Measurements from ENCODE around the gene USP50. TPM values are rescaled to one million over a fixed set of nuclear protein-coding genes. Genes with fewer than 3 reads are reported as not detected.
"Not testable (repeated sequence)": the region's sequence is repeated elsewhere in the genome, so short reads cannot be mapped to it uniquely, and the experiment has no call there.

USP50 gene
- total and polyA plus RNA-seq, 9 donors, result 0.62 to 0.81 TPM; not detected in 7

DNA sequence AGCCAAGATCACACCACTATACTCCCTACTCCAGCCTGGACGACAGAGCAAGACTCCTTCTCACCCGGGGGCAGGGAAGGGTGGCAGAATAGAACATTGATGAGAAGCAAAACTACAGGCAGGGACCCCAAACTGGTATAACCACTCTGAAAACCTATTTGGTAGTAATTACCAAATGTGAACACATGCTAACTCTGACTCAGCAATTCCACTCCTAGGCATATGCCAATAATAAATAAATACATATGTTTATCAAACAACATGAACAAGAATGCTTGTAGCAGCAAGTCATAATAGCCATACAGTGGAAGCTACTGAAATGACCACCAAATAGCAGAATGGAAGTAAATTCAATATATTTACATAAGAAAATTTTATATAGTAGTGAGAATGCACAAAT lies 31.0 kb upstream of the USP50 start:
- H3K36me3 ChIP-seq, result no peaks in the 10 kb centered on the region
- intact Hi-C loops (cut with DNase I), result loop anchor here in 1 of 4 donors (10.0 kb wide), 1 partner anchor 83 kb away; no protein-coding TSS in a partner anchor

GRCh38 chr15:50576166-50576565 lies 29.7 kb upstream of the USP50 start:
- no peaks in the 10 kb centered on the region for H3K27me3 ChIP-seq
- intact Hi-C loops (cut with DNase I), result loop anchor here in 1 of 4 donors (10.0 kb wide), 1 partner anchor 81 kb away; no protein-coding TSS in a partner anchor
- no peak overlapping the region for H3K4me3 ChIP-seq
- 84 to 97% (median 91%) methylated on average over 1 of the region's 1 CpG for WGBS, 3 donors
- H3K4me1 ChIP-seq (ENCODE audit: insufficient read depth), result no peaks in the 10 kb centered on the region
- DNase-seq, result no peak
- no peak overlapping the region for H3K27ac ChIP-seq
- no peaks in the 10 kb centered on the region for H3K36me3 ChIP-seq
- no peaks in the 10 kb centered on the region for H3K9me3 ChIP-seq
- TF ChIP-seq, protein P1, sequence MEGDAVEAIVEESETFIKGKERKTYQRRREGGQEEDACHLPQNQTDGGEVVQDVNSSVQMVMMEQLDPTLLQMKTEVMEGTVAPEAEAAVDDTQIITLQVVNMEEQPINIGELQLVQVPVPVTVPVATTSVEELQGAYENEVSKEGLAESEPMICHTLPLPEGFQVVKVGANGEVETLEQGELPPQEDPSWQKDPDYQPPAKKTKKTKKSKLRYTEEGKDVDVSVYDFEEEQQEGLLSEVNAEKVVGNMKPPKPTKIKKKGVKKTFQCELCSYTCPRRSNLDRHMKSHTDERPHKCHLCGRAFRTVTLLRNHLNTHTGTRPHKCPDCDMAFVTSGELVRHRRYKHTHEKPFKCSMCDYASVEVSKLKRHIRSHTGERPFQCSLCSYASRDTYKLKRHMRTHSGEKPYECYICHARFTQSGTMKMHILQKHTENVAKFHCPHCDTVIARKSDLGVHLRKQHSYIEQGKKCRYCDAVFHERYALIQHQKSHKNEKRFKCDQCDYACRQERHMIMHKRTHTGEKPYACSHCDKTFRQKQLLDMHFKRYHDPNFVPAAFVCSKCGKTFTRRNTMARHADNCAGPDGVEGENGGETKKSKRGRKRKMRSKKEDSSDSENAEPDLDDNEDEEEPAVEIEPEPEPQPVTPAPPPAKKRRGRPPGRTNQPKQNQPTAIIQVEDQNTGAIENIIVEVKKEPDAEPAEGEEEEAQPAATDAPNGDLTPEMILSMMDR (IDR thresholded peaks at IDR 0.05), result no peak
- TF ChIP-seq EP300 (IDR thresholded peaks at IDR 0.05), result no peak
- no peak for TF ChIP-seq POLR2A (IDR thresholded peaks at IDR 0.05)

More for the DNA sequence above, 31.0 kb upstream of the USP50 start:
- Histone ChIP-seq H3K4me3 (no peak overlapping the region), H3K4me1 (ENCODE audit: insufficient read depth) (no peaks in the 10 kb centered on the region), H3K27me3 (no peaks in the 10 kb centered on the region), H3K9me3 (no peaks in the 10 kb centered on the region), H3K27ac (no peak overlapping the region)
- TF ChIP-seq POLR2A (IDR thresholded peaks at IDR 0.05) (no peak), EP300 (IDR thresholded peaks at IDR 0.05) (no peak)
- TF ChIP-seq, protein P1 (IDR thresholded peaks at IDR 0.05), result no peak
- 84 to 86% (median 84%) methylated on average over 2 of the region's 2 CpGs for WGBS, 3 donors
- DNase-seq, result no peak

GRCh38 chr15:50573842-50574241 lies 27.4 kb upstream of the USP50 start:
- H3K4me1 ChIP-seq (ENCODE audit: insufficient read depth); H3K27me3 ChIP-seq; DNase-seq; H3K27ac ChIP-seq; H3K36me3 ChIP-seq; H3K4me3 ChIP-seq; H3K9me3 ChIP-seq: not testable (repeated sequence)
- 94 to 98% (median 95%) methylated on average over 5 of the region's 5 CpGs for WGBS, 3 donors
- intact Hi-C loops (cut with DNase I), result loop anchor here in 1 of 4 donors (10.0 kb wide), 1 partner anchor 79 kb away; no protein-coding TSS in a partner anchor

DNA sequence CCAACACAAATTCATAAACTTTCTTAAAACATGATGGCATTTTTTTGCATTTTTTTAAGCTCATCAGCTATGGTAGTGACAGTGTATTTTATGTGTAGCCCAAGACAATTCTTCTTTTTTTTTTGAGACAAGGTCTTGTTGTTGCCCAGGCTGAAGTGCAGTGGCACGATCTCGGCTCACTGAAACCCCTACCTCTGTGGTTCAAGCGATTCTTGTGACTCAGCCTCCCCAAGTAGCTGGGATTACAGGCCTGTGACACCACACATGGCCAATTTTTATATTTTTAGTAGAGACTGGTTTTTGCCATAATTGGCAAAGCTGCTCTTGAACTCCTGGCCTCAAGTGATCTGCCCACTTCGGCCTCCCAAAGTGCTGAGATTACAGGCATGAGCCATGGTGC lies 17.3 kb upstream of the USP50 start:
- Histone ChIP-seq H3K27me3 (no peaks in the 10 kb centered on the region), H3K4me3 (no peak overlapping the region), H3K36me3 (no peaks in the 10 kb centered on the region), H3K27ac (no peak overlapping the region), H3K4me1 (ENCODE audit: insufficient read depth) (no peaks in the 10 kb centered on the region), H3K9me3 (no peaks in the 10 kb centered on the region)
- 94 to 97% (median 97%) methylated on average over 4 of the region's 4 CpGs for WGBS, 3 donors
- intact Hi-C loops (cut with DNase I), result no loop called here
- TF ChIP-seq POLR2A (IDR thresholded peaks at IDR 0.05) (no peak), EP300 (IDR thresholded peaks at IDR 0.05) (no peak)
- TF ChIP-seq, protein P1 (IDR thresholded peaks at IDR 0.05), result no peak
- DNase-seq, result no peak

DNA sequence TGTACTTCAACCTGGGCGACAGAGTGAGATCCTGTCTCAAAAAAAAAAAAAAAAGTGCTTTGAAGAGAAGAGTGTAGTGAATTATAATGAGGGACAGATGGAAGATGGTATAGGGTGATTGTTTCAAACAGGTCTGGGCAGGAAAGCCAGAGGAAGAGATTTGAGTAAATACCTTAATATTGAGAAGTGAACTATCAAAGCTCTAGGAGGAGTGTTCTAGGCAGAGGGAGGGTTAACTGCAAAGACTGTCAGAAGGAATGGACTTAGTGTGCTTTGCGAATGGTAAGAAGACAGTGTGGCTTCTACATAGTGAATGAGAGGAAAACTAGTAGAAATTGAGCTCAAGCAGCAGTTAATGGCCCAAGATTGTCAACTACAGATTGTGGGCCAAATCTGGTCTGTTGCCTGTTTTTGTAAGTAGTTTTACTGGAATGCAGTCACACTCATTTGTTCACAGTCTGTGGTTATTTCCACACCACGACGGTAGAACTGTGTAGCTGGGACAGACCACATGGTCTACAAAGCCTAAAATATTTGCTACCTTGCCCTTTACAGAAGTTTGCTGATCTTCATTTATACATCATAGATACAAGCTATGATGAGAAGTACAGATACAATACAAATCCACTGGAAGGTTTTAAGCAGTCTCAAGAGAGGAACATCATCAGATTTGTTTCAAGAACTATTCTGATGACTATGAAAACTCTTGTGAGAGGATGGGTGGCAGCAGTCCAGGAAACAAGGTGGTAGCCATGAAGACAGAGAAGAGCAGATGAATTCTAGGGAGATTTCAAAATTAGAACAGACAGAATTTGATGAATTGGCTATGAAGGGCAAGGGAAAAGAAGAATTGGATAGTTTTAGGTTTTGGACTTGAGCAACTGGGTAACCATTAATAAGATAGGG lies 16.5 kb upstream of the USP50 start:
- Histone ChIP-seq H3K27me3 (no peaks in the 10 kb centered on the region), H3K27ac (no peak overlapping the region), H3K9me3 (no peaks in the 10 kb centered on the region), H3K4me3 (no peak overlapping the region), H3K36me3 (no peaks in the 10 kb centered on the region), H3K4me1 (ENCODE audit: insufficient read depth) (no peaks in the 10 kb centered on the region)
- TF ChIP-seq, protein P1 (IDR thresholded peaks at IDR 0.05), result no peak
- TF ChIP-seq POLR2A (IDR thresholded peaks at IDR 0.05) (no peak), EP300 (IDR thresholded peaks at IDR 0.05) (no peak)
- DNase-seq, result no peak
- 80 to 86% (median 81%) methylated on average over 4 of the region's 4 CpGs for WGBS, 3 donors
- intact Hi-C loops (cut with DNase I), result no loop called here

Data from ovary (tissue), 9 donors.